COLO668 (cell line): ENCODE data around the gene KCNQ5.
"Not testable (repeated sequence)": the region's sequence is repeated elsewhere in the genome, so short reads cannot be mapped to it uniquely, and the experiment has no call there.

Source experiments
- DNase-seq: peaks from one replicate; lab custom pipeline; 2025; ENCODE audit not compliant: unreplicated experiment; lab: John Stamatoyannopoulos, UW

Gene KCNQ5

GRCh38 chr6:72621291-72622093 lies at the start of gene KCNQ5:
TSS of gene KCNQ5 (plus strand) at chr6:72622064.
- peak; percentile 32 for DNase-seq

DNA sequence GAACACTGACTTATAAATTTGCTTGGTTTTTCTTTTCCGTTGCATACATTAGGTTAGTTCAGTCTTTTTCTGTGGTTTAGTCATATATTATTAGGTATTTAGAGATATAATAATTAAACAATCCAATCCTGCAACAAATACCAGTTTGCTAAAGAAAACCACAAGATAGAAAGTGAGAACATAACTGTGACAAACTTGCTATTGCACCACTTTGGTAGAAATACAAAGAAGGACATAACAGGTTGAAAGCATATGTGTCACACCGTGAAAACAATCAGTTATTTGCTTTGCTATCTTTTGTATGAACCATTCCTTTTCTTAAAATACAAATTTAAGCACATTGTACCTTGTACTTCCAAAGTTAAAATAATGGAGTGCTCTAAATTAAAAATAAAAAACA lies 42.0 kb upstream of the KCNQ5 start:
- DNase-seq: no peak

DNA sequence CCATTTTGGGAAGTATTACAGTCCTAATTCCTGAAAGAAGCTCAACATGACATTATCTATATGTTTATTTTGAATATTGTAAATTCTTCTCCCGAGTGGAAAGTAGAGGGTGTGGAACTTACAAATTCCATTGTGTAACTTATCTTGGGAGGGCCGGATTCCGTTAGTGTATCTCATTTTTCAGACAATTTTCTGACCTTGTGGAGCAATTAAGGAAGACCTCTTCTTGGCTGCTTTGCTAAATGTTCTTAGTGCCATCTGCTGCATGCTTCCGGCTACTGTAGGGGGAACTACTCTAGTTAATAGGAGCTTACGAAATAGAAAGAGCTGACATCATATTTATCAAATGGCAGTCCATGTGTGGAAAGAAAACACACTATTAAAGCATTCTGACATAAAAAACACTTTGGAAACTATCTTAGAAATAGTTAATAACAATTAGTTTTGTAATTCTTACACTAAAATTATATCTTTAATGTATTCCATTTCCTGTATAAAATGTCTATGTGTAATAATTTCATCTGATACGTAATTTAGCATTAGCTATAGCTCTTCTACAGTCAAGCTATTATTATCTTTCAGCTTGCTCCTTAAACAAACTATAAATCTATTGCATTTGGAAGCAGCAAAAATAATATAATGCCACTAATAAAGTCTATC lies 41.5 kb upstream of the KCNQ5 start:
- DNase-seq: peak; percentile 17

GRCh38 chr6:72580950-72581349 lies 40.9 kb upstream of the KCNQ5 start:
- not testable (repeated sequence) for DNase-seq

- no peak for DNase-seq
Observed at GRCh38 chr6:72588155-72588554, 33.7 kb upstream of the KCNQ5 start.

- no peak for DNase-seq
Observed at GRCh38 chr6:72589096-72589495, 32.8 kb upstream of the KCNQ5 start.

GRCh38 chr6:72595812-72596211 lies 26.1 kb upstream of the KCNQ5 start:
- DNase-seq: no peak

DNA sequence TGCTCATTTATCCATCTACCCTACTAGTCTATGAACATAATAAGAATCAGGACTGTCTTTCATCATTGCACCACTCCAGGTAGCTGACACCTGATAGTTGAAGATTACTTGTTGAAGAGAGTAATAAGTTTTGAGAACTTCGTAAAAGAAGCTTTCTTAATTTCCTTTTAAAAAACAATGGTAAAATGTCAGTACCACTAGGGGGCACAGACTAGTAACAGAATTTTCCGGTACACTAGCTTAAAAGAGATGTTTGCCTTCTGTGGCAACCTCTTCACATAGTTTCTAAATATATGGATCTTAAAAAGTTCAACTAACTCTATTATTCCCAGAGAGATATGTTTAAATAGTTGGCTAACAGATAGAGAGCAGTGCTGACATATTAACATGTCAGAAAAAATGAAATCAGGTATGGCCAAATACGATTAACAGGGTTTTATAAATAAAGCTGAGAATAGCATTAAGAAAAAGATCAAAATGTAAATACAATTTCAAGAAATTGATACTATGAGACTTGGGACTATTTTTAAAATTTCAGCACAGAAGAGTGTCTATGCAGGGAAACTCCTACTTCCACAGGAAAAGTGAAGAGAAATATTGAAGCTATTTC lies 5.4 kb upstream of the KCNQ5 start:
- no peak for DNase-seq

DNA sequence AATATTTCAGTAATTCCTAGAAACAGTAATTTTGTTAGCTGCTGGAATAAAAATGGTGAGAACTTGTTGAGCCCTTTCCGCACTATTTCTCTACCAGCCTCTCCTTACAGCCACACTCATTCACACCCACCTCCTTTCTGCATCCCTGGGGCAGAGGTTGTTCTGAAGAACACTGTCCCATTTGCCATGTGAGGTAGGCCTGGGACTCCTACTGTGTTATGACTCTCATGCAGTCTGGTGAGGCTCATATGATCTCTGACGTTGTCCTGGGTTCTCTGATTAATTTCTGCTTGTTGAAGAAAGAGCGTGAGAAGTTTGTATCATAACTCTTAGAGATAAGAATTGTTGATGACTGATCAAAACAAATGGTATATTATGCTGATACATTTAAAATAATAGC lies 4.1 kb upstream of the KCNQ5 start:
- DNase-seq: no peak

DNA sequence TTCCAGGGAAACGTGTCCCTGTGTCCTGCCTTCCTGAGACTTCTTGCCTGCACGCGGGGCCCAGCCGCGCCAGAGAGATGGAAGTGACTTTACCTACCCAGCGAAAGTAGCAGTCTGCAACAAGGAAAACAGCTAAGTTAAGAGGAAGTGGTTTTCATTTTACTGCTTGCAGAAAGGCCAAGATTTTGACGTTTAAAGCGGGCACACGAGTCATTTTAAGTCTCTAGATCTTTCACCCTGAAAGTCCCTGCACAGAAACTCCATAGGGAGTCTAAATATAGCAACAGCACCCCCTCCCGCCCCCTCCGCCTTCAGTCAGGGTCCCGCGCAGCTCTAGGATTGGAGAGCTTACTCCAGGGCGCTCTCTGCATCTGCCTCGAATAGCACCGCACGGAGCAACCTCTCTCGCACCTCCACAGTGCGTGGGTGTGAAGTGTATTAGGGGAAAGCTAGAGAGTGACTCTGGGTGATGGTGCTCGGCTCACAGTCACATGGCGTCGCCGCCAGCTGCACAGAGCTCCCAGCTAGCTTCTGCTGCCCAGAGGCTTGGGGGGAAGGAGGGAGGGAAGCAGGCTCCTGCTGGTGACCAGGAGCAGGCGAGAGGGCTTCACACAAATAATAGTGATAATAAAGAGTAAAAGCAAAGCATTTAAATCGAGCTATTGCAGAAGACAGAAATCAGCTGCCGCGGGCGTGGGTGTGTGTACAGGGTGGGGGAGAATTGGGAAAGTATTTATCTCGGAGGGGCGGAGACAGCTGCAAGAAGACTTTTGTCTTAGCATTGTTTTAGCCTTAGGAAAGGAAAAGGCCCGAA lies 1.8 kb upstream of the KCNQ5 start:
- no peak for DNase-seq

DNA sequence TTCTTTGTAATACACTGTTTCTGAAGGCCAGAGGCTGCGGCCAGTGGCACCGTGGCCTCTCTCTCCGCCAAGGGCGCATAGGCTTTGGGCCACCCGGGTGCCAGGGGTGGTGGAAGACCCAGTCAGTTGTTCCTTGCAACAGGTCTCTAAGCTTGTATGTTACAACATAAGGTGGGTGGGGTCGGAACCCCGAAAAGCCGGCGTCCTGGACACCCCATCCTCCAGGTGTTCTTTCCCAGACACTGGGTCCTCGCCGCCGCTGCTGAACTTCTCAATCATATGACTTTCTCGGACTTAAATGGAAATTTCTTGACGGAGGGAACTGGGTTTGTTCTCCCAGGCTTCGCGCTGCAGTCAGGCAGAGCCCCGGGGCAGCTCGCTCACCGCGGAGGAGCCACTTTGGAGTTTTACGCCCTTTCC lies 983 bp upstream of the KCNQ5 start:
- DNase-seq: no peak

GRCh38 chr6:72622094-72622940 lies 453 bp downstream of the KCNQ5 start:
- peak; percentile 71 for DNase-seq

DNA sequence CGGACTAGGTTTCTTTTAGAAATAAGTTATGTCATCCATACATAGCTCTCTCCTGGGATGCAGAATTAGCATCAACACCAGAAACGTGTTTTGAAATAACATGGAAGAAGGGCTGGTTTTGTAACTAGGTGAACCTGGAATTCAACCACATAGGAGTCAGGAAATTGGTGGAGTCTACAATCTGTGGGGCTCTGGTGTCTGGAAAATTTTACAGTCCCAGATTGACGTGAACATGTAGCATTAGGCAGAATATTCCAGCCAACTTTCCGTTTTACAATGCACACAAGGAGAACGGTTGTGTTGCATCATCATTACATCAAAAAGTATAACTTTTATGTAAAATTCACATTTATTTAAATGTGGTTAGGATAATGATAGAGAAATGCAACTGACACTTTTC lies 1.9 kb downstream of the KCNQ5 start:
- no peak for DNase-seq

- no peak for DNase-seq
Observed at GRCh38 chr6:72624557-72625160, 2.8 kb downstream of the KCNQ5 start.

- no peak for DNase-seq
Observed at GRCh38 chr6:72626126-72626525, 4.3 kb downstream of the KCNQ5 start.

DNA sequence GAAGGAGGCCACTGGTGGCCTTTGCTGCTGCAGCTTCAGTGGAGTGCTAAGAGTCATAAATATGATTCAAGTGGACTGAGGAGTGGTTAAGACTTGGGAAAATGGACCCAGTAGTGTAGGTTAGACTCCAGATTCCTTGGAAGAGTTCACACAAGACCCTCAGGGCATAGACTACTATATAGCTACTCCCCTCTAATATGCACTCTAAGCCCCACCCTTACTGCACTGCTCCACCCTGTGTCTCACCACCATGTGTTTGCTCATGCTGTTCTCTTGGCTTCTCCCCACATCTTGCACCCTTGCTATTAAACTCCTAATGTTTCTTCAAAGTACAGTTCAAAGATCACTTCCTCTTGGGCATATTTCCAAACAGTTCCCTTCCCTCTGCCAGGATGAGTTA lies 5.7 kb downstream of the KCNQ5 start:
- no peak for DNase-seq

DNA sequence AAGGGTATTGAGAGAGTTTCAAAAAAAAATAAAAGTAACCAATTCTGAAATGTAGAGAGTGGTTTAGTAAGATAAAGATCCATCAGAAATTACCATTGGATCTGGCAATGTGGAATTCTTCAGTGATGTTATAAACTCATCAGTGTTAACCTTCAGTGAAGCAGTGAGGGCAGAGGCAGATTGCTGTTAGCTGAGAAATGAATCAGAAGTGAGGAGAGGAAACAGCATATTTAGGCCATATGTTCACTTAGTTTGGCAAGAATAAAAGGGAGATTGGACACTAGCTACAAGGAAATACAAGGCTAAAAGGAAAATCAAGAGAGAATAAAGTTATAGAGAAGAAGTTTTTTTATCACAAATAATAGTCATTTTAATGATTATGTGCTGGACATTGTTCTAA lies 9.6 kb downstream of the KCNQ5 start:
- no peak for DNase-seq

DNA sequence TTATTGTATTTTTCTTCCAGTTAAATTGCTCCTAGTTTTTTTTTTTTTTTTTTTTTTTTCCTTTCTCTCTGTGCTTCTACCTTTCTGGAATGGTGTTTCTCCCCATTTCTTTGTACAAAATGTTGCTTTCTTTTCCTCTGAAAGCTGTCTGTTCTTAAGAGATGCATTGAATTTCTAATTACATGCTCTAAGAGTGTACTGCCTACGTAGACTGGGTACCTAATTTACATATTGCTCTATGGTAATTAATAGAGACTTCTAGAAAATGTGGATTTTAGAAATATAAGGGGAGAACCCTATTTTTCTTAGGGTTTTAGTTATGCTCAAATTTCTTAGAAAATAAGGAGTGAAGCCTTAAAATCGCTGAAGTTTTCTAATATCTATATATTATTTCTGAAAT lies 13.8 kb downstream of the KCNQ5 start:
- DNase-seq: no peak

DNA sequence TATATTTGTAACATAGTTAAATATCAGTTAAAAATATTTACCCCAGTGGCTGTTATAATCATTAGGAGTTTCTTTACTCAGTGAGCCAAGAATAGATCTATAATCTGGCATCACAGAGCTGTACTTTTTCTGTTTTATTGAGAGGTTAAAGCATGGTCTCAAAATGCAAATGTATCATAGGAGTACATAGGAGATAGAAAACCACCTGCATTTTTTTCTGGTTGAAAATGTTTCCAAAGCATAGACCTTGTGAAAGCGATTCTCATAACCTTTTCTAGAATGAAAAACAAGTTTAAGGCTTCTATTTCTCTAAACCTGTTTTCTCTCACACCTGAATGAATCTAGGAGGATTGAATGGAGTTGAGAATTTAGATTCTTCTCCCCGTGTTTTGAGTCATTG lies 14.4 kb downstream of the KCNQ5 start:
- DNase-seq: no peak

- DNase-seq: no peak
Observed at GRCh38 chr6:72636786-72637185, 14.9 kb downstream of the KCNQ5 start.
